IMR-90 (cell line): ENCODE results near the gene ADAM12.

Experiments
- BHLHE40 ChIP-seq: fragments of 150-350 bp; IDR thresholded peaks from 2 replicates; pipeline ENCODE4 v1.6.1; 2016; ENCODE audit warnings: mild to moderate bottlenecking, low read depth, low read length
- CEBPB ChIP-seq: IDR thresholded peaks from 2 replicates; pipeline ENCODE4 v1.6.1; 2012; ENCODE audit warnings: low read depth, low read length, improper control_type of control experiment
- CTCF ChIP-seq: conservative IDR thresholded peaks from 2 replicates; pipeline ENCODE4 v1.5.1; 2012; ENCODE audit warnings: mild to moderate bottlenecking, low read depth, low read length, improper control_type of control experiment
- ELK1 ChIP-seq: fragments of 150-350 bp; IDR thresholded peaks from 2 replicates; pipeline ENCODE4 v1.6.1; 2016; ENCODE audit warnings: low read depth, mild to moderate bottlenecking, low read length, moderate library complexity, borderline replicate concordance
- FOS ChIP-seq: fragments of 150-350 bp; IDR thresholded peaks from 2 replicates; pipeline ENCODE4 v1.6.1; 2016; ENCODE audit warnings: low read depth, low read length
- MAFK ChIP-seq: IDR thresholded peaks from 2 replicates; pipeline ENCODE4 v1.6.1; 2012; ENCODE audit warnings: low read depth, low read length, improper control_type of control experiment
- MAZ ChIP-seq: IDR thresholded peaks from 2 replicates; pipeline ENCODE4 v1.6.1; 2012; ENCODE audit warnings: low read depth, mild to moderate bottlenecking, low read length, improper control_type of control experiment, moderate library complexity, borderline replicate concordance
- MXI1 ChIP-seq: IDR thresholded peaks from 2 replicates; pipeline ENCODE4 v1.6.1; 2012; ENCODE audit warnings: low read depth, mild to moderate bottlenecking, low read length, moderate library complexity, borderline replicate concordance
- POLR2A ChIP-seq: IDR thresholded peaks from 2 replicates; pipeline ENCODE4 v1.6.1; 2012; ENCODE audit warnings: mild to moderate bottlenecking, low read depth, low read length
- RAD21 ChIP-seq: IDR thresholded peaks from 2 replicates; pipeline ENCODE4 v1.6.1; 2012; ENCODE audit warnings: low read length, improper control_type of control experiment
- RFX5 ChIP-seq: IDR thresholded peaks from 2 replicates; pipeline ENCODE4 v1.8.0; 2012; ENCODE audit warnings: low read depth, mild to moderate bottlenecking, low read length, moderate library complexity
- SMC3 ChIP-seq: fragments of 150-350 bp; IDR thresholded peaks from 2 replicates; pipeline ENCODE4 v1.6.1; 2016; ENCODE audit warnings: low read depth, mild to moderate bottlenecking, antibody characterized with exemption, low read length, moderate library complexity
- USF2 ChIP-seq: fragments of 150-350 bp; IDR thresholded peaks from 2 replicates; pipeline ENCODE4 v1.6.1; 2017; ENCODE audit warnings: mild to moderate bottlenecking, antibody characterized with exemption, low read length, low read depth

GRCh38 chr10:125995726-125996304, 392.5 kb downstream of the ADAM12 start:
- no peak for TF ChIP-seq RFX5
- no peak for TF ChIP-seq POLR2A
- TF ChIP-seq CTCF, result no peak
- TF ChIP-seq CEBPB, result no peak
- TF ChIP-seq ELK1, result no peak
- no peak for TF ChIP-seq FOS
- TF ChIP-seq USF2, result no peak
- TF ChIP-seq MAZ, result no peak
- TF ChIP-seq MXI1, result no peak
- TF ChIP-seq BHLHE40, result no peak
- TF ChIP-seq RAD21, result no peak
- TF ChIP-seq SMC3, result no peak
- TF ChIP-seq MAFK, result no peak
